OCI-LY7 (cell line): ENCODE results near the gene PITPNC1. TPM values are rescaled to one million over a fixed set of nuclear protein-coding genes. Genes with fewer than 3 reads are reported as not detected.

Source experiments
- BruUV-seq: library from RNA; stranded (reverse); fragments of 400-500 nt; replicated peaks from 2 replicates; lab custom pipeline; 2021; lab: Mats Ljungman, UMichigan
- CTCF ChIA-PET: fragments of 300-600 bp; sonication (Branson Sonifier 250); formaldehyde crosslinking; loops from one replicate; lab custom pipeline; 2022; ENCODE audit warnings: antibody characterized with exemption; ENCODE audit not compliant: unreplicated experiment; lab: Charles Lee
- POLR2A ChIA-PET: fragments of 300-600 bp; sonication (Branson Sonifier 250); formaldehyde crosslinking; loops from one replicate; lab custom pipeline; 2022; ENCODE audit warnings: antibody characterized with exemption; lab: Charles Lee
- DNase-seq: peaks from one replicate; pipeline ENCODE4 v3.0.0-alpha.2; 2015; ENCODE audit warnings: low spot score
- H2AFZ ChIP-seq: fragments of 200-600 bp; sonication (generic), shearing (Covaris generic); 2 replicates; pipeline ENCODE4 v1.6.1; 2014; ENCODE audit warnings: mild to moderate bottlenecking, antibody characterized with exemption, low read length, moderate library complexity
- H3K27ac ChIP-seq: fragments of 200-600 bp; sonication (generic); 2 replicates; pipeline ENCODE4 v1.5.1; 2014; ENCODE audit warnings: mixed run types, low read depth, mild to moderate bottlenecking, moderate library complexity, low read length, inconsistent platforms; ENCODE audit not compliant: poor library complexity, severe bottlenecking
- H3K36me3 ChIP-seq: fragments of 200-600 bp; sonication (generic); 2 replicates; pipeline ENCODE4 v1.6.1; 2014; ENCODE audit warnings: mild to moderate bottlenecking, antibody characterized with exemption, low read length, moderate library complexity, mixed read lengths; ENCODE audit not compliant: insufficient read depth
- H3K4me1 ChIP-seq: fragments of 200-600 bp; sonication (generic); 2 replicates; pipeline ENCODE4 v1.5.1; 2014; ENCODE audit warnings: mild to moderate bottlenecking, low read length; ENCODE audit not compliant: insufficient read depth, poor library complexity, severe bottlenecking
- H3K4me2 ChIP-seq: fragments of 200-600 bp; sonication (generic); 2 replicates; pipeline ENCODE4 v1.6.1; 2014; ENCODE audit warnings: mild to moderate bottlenecking, low read length
- H3K4me3 ChIP-seq: fragments of 200-600 bp; sonication (generic); 2 replicates; pipeline ENCODE4 v1.5.1; 2014; ENCODE audit warnings: mild to moderate bottlenecking, low read depth, low read length; ENCODE audit not compliant: poor library complexity, severe bottlenecking
- H3K79me2 ChIP-seq: fragments of 200-600 bp; sonication (generic); 2 replicates; pipeline ENCODE4 v1.6.1; 2016; ENCODE audit warnings: low read depth, mild to moderate bottlenecking, low read length, moderate library complexity, mixed read lengths; ENCODE audit not compliant: insufficient read depth
- H3K9me2 ChIP-seq: fragments of 200-600 bp; sonication (generic); 2 replicates; pipeline ENCODE4 v1.6.1; 2016; ENCODE audit warnings: mild to moderate bottlenecking, low read length, mixed read lengths; ENCODE audit not compliant: insufficient read depth
- H3K9me3 ChIP-seq: fragments of 200-600 bp; sonication (generic); 2 replicates; pipeline ENCODE4 v1.6.1; 2014; ENCODE audit warnings: mild to moderate bottlenecking, mixed run types, low read length, mixed read lengths
- H4K20me1 ChIP-seq: fragments of 200-600 bp; sonication (generic); 2 replicates; pipeline ENCODE4 v1.6.1; 2014; ENCODE audit warnings: mild to moderate bottlenecking, antibody characterized with exemption, low read length, moderate library complexity, mixed read lengths; ENCODE audit not compliant: insufficient read depth
- CTCF ChIP-seq: fragments of 200-600 bp; sonication (generic); conservative IDR thresholded peaks from 2 replicates; pipeline ENCODE4 v1.5.1; 2014; ENCODE audit warnings: mild to moderate bottlenecking, antibody characterized with exemption, low read length, moderate library complexity, mixed read lengths
- EZH2phosphoT487 ChIP-seq: fragments of 200-600 bp; sonication (generic); IDR thresholded peaks from 2 replicates; pipeline ENCODE4 v1.6.1; 2018; ENCODE audit warnings: low read depth, borderline replicate concordance, mild to moderate bottlenecking, mixed run types, antibody characterized with exemption, low read length, moderate library complexity, mixed read lengths
- intact Hi-C: fragments of 100-400 bp; cut with micrococcal nuclease; formaldehyde crosslinking; loops from one replicate; pipeline ENCODE4 v1.10.0; 2022; ENCODE audit not compliant: unreplicated experiment
- total RNA-seq, 2 experiments: library from RNA; depleted of rRNA in 1 of 2; stranded (reverse); fragments of >200 nt in 1 of 2; shearing (Covaris generic) in 1 of 2; gene quantifications; 2 replicates each; pipeline ENCODE4 v1.2.3, GENCODE V29; 2014 to 2022

PITPNC1 gene
- total RNA-seq, 2 experiments from 2014 or later = 14.3 to 21.1 TPM

- BruUV-seq = no TSS peak
- TF ChIP-seq CTCF = no peak
- no peak for TF ChIP-seq EZH2phosphoT487
- intact Hi-C loops = no loop called here
- Histone ChIP-seq H3K27ac (no peak overlapping the region), H4K20me1 (no peaks in the 10 kb centered on the region), H2AFZ (no peak overlapping the region), H3K79me2 (no peaks in the 10 kb centered on the region), H3K9me3 (no peaks in the 10 kb centered on the region), H3K36me3 (no peaks in the 10 kb centered on the region), H3K4me1 (no peaks in the 10 kb centered on the region), H3K4me3 (no peak overlapping the region), H3K9me2 (no peaks in the 10 kb centered on the region), H3K4me2 (no peak overlapping the region)
- CTCF ChIA-PET = no interaction called here
- POLR2A ChIA-PET = interaction anchor here (0.6 kb wide), 1 partner anchor 31 kb away, joined by 3 read pairs; no protein-coding TSS in a partner anchor
- no peak for DNase-seq
These were observed 243.6 kb downstream of the PITPNC1 start for GRCh38 chr17:67620636-67621035.

GRCh38 chr17:67623767-67624166 lies 246.7 kb downstream of the PITPNC1 start:
- CTCF ChIA-PET = no interaction called here
- no peaks in the 10 kb centered on the region for H3K9me2 ChIP-seq
- no peak overlapping the region for H3K4me3 ChIP-seq

More at GRCh38 chr17:67623767-67624166, 246.7 kb downstream of the PITPNC1 start:
- Histone ChIP-seq H3K4me1 (no peaks in the 10 kb centered on the region), H4K20me1 (no peaks in the 10 kb centered on the region), H3K4me2 (no peak overlapping the region), H2AFZ (no peak overlapping the region), H3K9me3 (no peaks in the 10 kb centered on the region), H3K27ac (no peak overlapping the region), H3K36me3 (no peaks in the 10 kb centered on the region), H3K79me2 (no peaks in the 10 kb centered on the region)
- BruUV-seq = no TSS peak
- TF ChIP-seq EZH2phosphoT487 (no peak), CTCF (no peak)
- intact Hi-C loops = no loop called here
- POLR2A ChIA-PET = no interaction called here
- DNase-seq = no peak
